Keratinocyte (primary cell): Measurements from ENCODE around the gene C6orf62.

ENCODE experiments used
- CTCF ChIP-seq, 3 experiments: IDR thresholded peaks in 1 of 3; conservative IDR thresholded peaks in 1 of 3; optimal IDR thresholded peaks in 1 of 3; 2 replicates in 2 of 3; 3 replicates in 1 of 3; pipeline versions ENCODE3 to v1.5.1; 2011; ENCODE audit warnings: low read length in 3 of 3, mild to moderate bottlenecking in 3 of 3, moderate library complexity in 2 of 3, control low read depth in 1 of 3, inconsistent platforms in 1 of 3; ENCODE audit not compliant: insufficient read depth in 2 of 3; ENCODE audit errors: extremely low read depth in 1 of 3
- EZH2 ChIP-seq: IDR thresholded peaks from one replicate; pipeline ENCODE4 v1.6.1; 2012; ENCODE audit warnings: inconsistent platforms, mild to moderate bottlenecking, low read length, moderate library complexity

GRCh38 chr6:24686408-24686807 lies 32.5 kb downstream of the C6orf62 start:
- TF ChIP-seq CTCF (optimal IDR thresholded peaks at IDR 0.05 in 1 of 3, IDR thresholded peaks at IDR 0.05 in 1 of 3, conservative IDR thresholded peaks at IDR 0.05 in 1 of 3; ENCODE audit: extremely low read depth in 1 of 3, insufficient read depth in 2 of 3, low read length in 3 of 3) (no peak), EZH2 (no peak)
